Stimulated activated CD4-positive, alpha-beta T cell treated with anti-CD3 and anti-CD28 coated beads, TNF-alpha, amount 100 ng/mL, for 24 hours (primary cell): ENCODE results near the gene ANXA2.
A peak's percentile ranks its signal among the peaks of the same experiment; 100 is the strongest.
"Not testable (repeated sequence)": the region's sequence is repeated elsewhere in the genome, so short reads cannot be mapped to it uniquely, and the experiment has no call there.

Source experiments
- DNase-seq, 3 experiments: peaks; one replicate each; pipeline ENCODE4 v3.0.0-alpha.2; 2020; ENCODE audit warnings: low read depth in 3 of 3

ANXA2 gene

GRCh38 chr15:60344461-60344860 is 53.3 kb downstream of the ANXA2 start:
- no peak for DNase-seq

GRCh38 chr15:60343221-60343970 is 54.4 kb downstream of the ANXA2 start:
- no peak for DNase-seq

GRCh38 chr15:60340207-60340921 is 57.4 kb downstream of the ANXA2 start:
- no peak for DNase-seq

GRCh38 chr15:60339236-60339635 is 58.5 kb downstream of the ANXA2 start:
- DNase-seq: no peak

- DNase-seq: no peak
These were observed 59.0 kb downstream of the ANXA2 start for GRCh38 chr15:60338810-60339209.

- DNase-seq: no peak
These were observed 60.7 kb downstream of the ANXA2 start for GRCh38 chr15:60337076-60337475.

GRCh38 chr15:60335296-60335695 is 62.5 kb downstream of the ANXA2 start:
- DNase-seq: not testable (repeated sequence)

- peak in 1 of 3 experiments; percentile 2 for DNase-seq
These were observed 68.8 kb downstream of the ANXA2 start for GRCh38 chr15:60328852-60329443.

GRCh38 chr15:60326824-60327654 is 70.7 kb downstream of the ANXA2 start:
- DNase-seq: peak in 2 of 3 experiments; percentile 9 to 16

GRCh38 chr15:60326343-60326742 is 71.4 kb downstream of the ANXA2 start:
- DNase-seq: no peak

- no peak for DNase-seq
These were observed 71.9 kb downstream of the ANXA2 start for GRCh38 chr15:60325905-60326304.

GRCh38 chr15:60324706-60325438 is 72.9 kb downstream of the ANXA2 start:
- DNase-seq: no peak

- DNase-seq: no peak
These were observed 74.5 kb downstream of the ANXA2 start for GRCh38 chr15:60323322-60323721.

GRCh38 chr15:60320365-60320764 is 77.4 kb downstream of the ANXA2 start:
- DNase-seq: no peak

- no peak for DNase-seq
These were observed 79.4 kb downstream of the ANXA2 start for GRCh38 chr15:60318216-60318867.

GRCh38 chr15:60316961-60317360 is 80.8 kb downstream of the ANXA2 start:
- no peak for DNase-seq

- DNase-seq: no peak
These were observed 81.9 kb downstream of the ANXA2 start for GRCh38 chr15:60315878-60316277.

- no peak for DNase-seq
These were observed 83.9 kb downstream of the ANXA2 start for GRCh38 chr15:60313906-60314305.

- no peak for DNase-seq
These were observed 90.8 kb downstream of the ANXA2 start for GRCh38 chr15:60307034-60307433.

GRCh38 chr15:60301024-60301423 is 96.8 kb downstream of the ANXA2 start:
- no peak for DNase-seq
